CD1c-positive myeloid dendritic cell (primary cell): ENCODE measurements around the gene ZNF407.

Source experiments
- DNase-seq: peaks from one replicate; pipeline ENCODE4 v3.0.0-alpha.2; 2016; ENCODE audit errors: extremely low spot score

ZNF407 gene

GRCh38 chr18:75009878-75010277 lies 412.2 kb downstream of the ZNF407 start:
- no peak for DNase-seq

- no peak for DNase-seq
These were observed 412.6 kb downstream of the ZNF407 start for GRCh38 chr18:75010278-75010677.

- no peak for DNase-seq
These were observed 413.0 kb downstream of the ZNF407 start for GRCh38 chr18:75010689-75011088.

GRCh38 chr18:75016025-75016717 lies 418.5 kb downstream of the ZNF407 start:
- DNase-seq = no peak

GRCh38 chr18:75023473-75023872 lies 425.8 kb downstream of the ZNF407 start:
- DNase-seq = no peak

GRCh38 chr18:75024871-75025270 lies 427.2 kb downstream of the ZNF407 start:
- no peak for DNase-seq

- DNase-seq = no peak
These were observed 427.9 kb downstream of the ZNF407 start for GRCh38 chr18:75025573-75025972.

GRCh38 chr18:75029481-75029880 lies 431.8 kb downstream of the ZNF407 start:
- DNase-seq = no peak

GRCh38 chr18:75031717-75032317 lies 434.1 kb downstream of the ZNF407 start:
- no peak for DNase-seq

- DNase-seq = no peak
These were observed 435.8 kb downstream of the ZNF407 start for GRCh38 chr18:75033516-75033915.

- no peak for DNase-seq
These were observed 437.3 kb downstream of the ZNF407 start for GRCh38 chr18:75034937-75035336.

GRCh38 chr18:75035928-75036327 lies 438.3 kb downstream of the ZNF407 start:
- no peak for DNase-seq

GRCh38 chr18:75036917-75037688 lies 439.4 kb downstream of the ZNF407 start:
- no peak for DNase-seq

- no peak for DNase-seq
These were observed 440.0 kb downstream of the ZNF407 start for GRCh38 chr18:75037689-75037955.

GRCh38 chr18:75041586-75041985 lies 443.9 kb downstream of the ZNF407 start:
- no peak for DNase-seq

GRCh38 chr18:75043478-75043877 lies 445.8 kb downstream of the ZNF407 start:
- DNase-seq = no peak

GRCh38 chr18:75044296-75044695 lies 446.6 kb downstream of the ZNF407 start:
- DNase-seq = no peak

- no peak for DNase-seq
These were observed 447.1 kb downstream of the ZNF407 start for GRCh38 chr18:75044791-75045190.

GRCh38 chr18:75045272-75045671 lies 447.6 kb downstream of the ZNF407 start:
- DNase-seq = no peak

GRCh38 chr18:75047240-75047961 lies 449.7 kb downstream of the ZNF407 start:
- no peak for DNase-seq

- DNase-seq = no peak
These were observed 451.2 kb downstream of the ZNF407 start for GRCh38 chr18:75048776-75049454.

- DNase-seq = no peak
These were observed 451.8 kb downstream of the ZNF407 start for GRCh38 chr18:75049455-75049789.
